ENCODE data around the gene ARHGEF1. TPM values are rescaled to one million over a fixed set of nuclear protein-coding genes. Genes with fewer than 3 reads are reported as not detected.
A peak's percentile ranks its signal among the peaks of the same experiment; 100 is the strongest.

Gene ARHGEF1
- total and polyA plus RNA-seq, 5 donors = 39.7 to 43.9 (median 41.1) TPM

GRCh38 chr19:41928221-41928683 is 45.3 kb downstream of the ARHGEF1 start, which contains the start of gene ERFL:
ERFL (minus strand) TSS chr19:41928449; CDS start chr19:41912919, 15,530 bp downstream.
- no peak for ATAC-seq
- Histone ChIP-seq H3K27me3 (ENCODE audit: control insufficient read depth, insufficient read depth) (no peaks in the 10 kb centered on the region), H3K4me3 (ENCODE audit: low read length) (peak within 1 kb of the TSS; percentile 57), H3K9me3 (ENCODE audit: control insufficient read depth, low read length) (no peaks in the 10 kb centered on the region), H3K27ac (ENCODE audit: low read length) (no peak within 1 kb of the TSS), H3K4me1 (ENCODE audit: control insufficient read depth, insufficient read depth, low read length) (peaks cover 2% of the 10 kb centered on the region)
- intact Hi-C loops (cut with DNase I) = no loop called here
- DNase-seq = peak in 1 of 3 donors; percentile 39
- under 1% methylated on average over 49 of the region's 49 CpGs for WGBS

GRCh38 chr19:41928754-41929535 is 46.0 kb downstream of the ARHGEF1 start:
- H3K4me1 ChIP-seq (ENCODE audit: control insufficient read depth, insufficient read depth, low read length) = peaks cover 2% of the 10 kb centered on the region
- DNase-seq (peak in 1 of 3 donors; percentile 37), ATAC-seq (no peak)
- H3K27ac ChIP-seq (ENCODE audit: low read length) = no peak overlapping the region
- WGBS = 3% methylated on average over 29 of the region's 29 CpGs
- peak overlapping the region; percentile 57 for H3K4me3 ChIP-seq (ENCODE audit: low read length)
- intact Hi-C loops (cut with DNase I) = no loop called here
- H3K9me3 ChIP-seq (ENCODE audit: control insufficient read depth, low read length) = no peaks in the 10 kb centered on the region
- H3K27me3 ChIP-seq (ENCODE audit: control insufficient read depth, insufficient read depth) = no peaks in the 10 kb centered on the region

- DNase-seq (peak in 1 of 3 donors; percentile 6), ATAC-seq (no peak)
- WGBS = 18% methylated on average over 14 of the region's 14 CpGs
- Histone ChIP-seq H3K4me3 (ENCODE audit: low read length) (no peak overlapping the region), H3K9me3 (ENCODE audit: control insufficient read depth, low read length) (no peaks in the 10 kb centered on the region), H3K4me1 (ENCODE audit: control insufficient read depth, insufficient read depth, low read length) (peaks cover 2% of the 10 kb centered on the region), H3K27me3 (ENCODE audit: control insufficient read depth, insufficient read depth) (no peaks in the 10 kb centered on the region), H3K27ac (ENCODE audit: low read length) (no peak overlapping the region)
- intact Hi-C loops (cut with DNase I) = loop anchor here in 1 of 4 donors (10.0 kb wide), 1 partner anchor 45 kb away; the partner anchor contains the start of gene ARHGEF1
These were observed 46.6 kb downstream of the ARHGEF1 start for GRCh38 chr19:41929536-41930071.

- Histone ChIP-seq H3K27ac (ENCODE audit: low read length) (no peak overlapping the region), H3K4me1 (ENCODE audit: control insufficient read depth, insufficient read depth, low read length) (peaks cover 2% of the 10 kb centered on the region), H3K4me3 (ENCODE audit: low read length) (no peak overlapping the region), H3K9me3 (ENCODE audit: control insufficient read depth, low read length) (no peaks in the 10 kb centered on the region), H3K27me3 (ENCODE audit: control insufficient read depth, insufficient read depth) (no peaks in the 10 kb centered on the region)
- ATAC-seq (no peak), DNase-seq (no peak)
- intact Hi-C loops (cut with DNase I) = loop anchor here in 1 of 4 donors (10.0 kb wide), 1 partner anchor 46 kb away; the partner anchor contains the start of gene ARHGEF1
- 9% methylated on average over 7 of the region's 7 CpGs for WGBS
These were observed 47.3 kb downstream of the ARHGEF1 start for GRCh38 chr19:41930322-41930722.

GRCh38 chr19:41930926-41931592 is 48.1 kb downstream of the ARHGEF1 start:
- 7% methylated on average over 17 of the region's 17 CpGs for WGBS
- Histone ChIP-seq H3K4me3 (ENCODE audit: low read length) (no peak overlapping the region), H3K4me1 (ENCODE audit: control insufficient read depth, insufficient read depth, low read length) (peaks cover 2% of the 10 kb centered on the region), H3K27ac (ENCODE audit: low read length) (no peak overlapping the region), H3K27me3 (ENCODE audit: control insufficient read depth, insufficient read depth) (no peaks in the 10 kb centered on the region), H3K9me3 (ENCODE audit: control insufficient read depth, low read length) (no peaks in the 10 kb centered on the region)
- ATAC-seq = no peak
- DNase-seq = peak in 1 of 3 donors; percentile 36
- intact Hi-C loops (cut with DNase I) = loop anchor here in 1 of 4 donors (10.0 kb wide), 1 partner anchor 46 kb away; the partner anchor contains the start of gene ARHGEF1

- H3K4me3 ChIP-seq (ENCODE audit: low read length) = no peak overlapping the region
- no peaks in the 10 kb centered on the region for H3K9me3 ChIP-seq (ENCODE audit: control insufficient read depth, low read length)
- no peaks in the 10 kb centered on the region for H3K27me3 ChIP-seq (ENCODE audit: control insufficient read depth, insufficient read depth)
- H3K27ac ChIP-seq (ENCODE audit: low read length) = no peak overlapping the region
- H3K4me1 ChIP-seq (ENCODE audit: control insufficient read depth, insufficient read depth, low read length) = peaks cover 2% of the 10 kb centered on the region
- intact Hi-C loops (cut with DNase I) = loop anchor here in 1 of 4 donors (10.0 kb wide), 1 partner anchor 47 kb away; the partner anchor contains the start of gene ARHGEF1
- DNase-seq = peak in 1 of 3 donors; percentile 38
- 22% methylated on average over 11 of the region's 11 CpGs for WGBS
- no peak for ATAC-seq
These were observed 49.3 kb downstream of the ARHGEF1 start for GRCh38 chr19:41932259-41932719.

GRCh38 chr19:41932720-41933332 is 49.8 kb downstream of the ARHGEF1 start:
- DNase-seq = peak in 1 of 3 donors; percentile 51
- H3K27ac ChIP-seq (ENCODE audit: low read length) = no peak overlapping the region
- intact Hi-C loops (cut with DNase I) = loop anchor here in 1 of 4 donors (10.0 kb wide), 1 partner anchor 48 kb away; the partner anchor contains the start of gene ARHGEF1
- H3K4me1 ChIP-seq (ENCODE audit: control insufficient read depth, insufficient read depth, low read length) = peaks cover 2% of the 10 kb centered on the region
- 20% methylated on average over 29 of the region's 29 CpGs for WGBS
- H3K27me3 ChIP-seq (ENCODE audit: control insufficient read depth, insufficient read depth) = no peaks in the 10 kb centered on the region
- no peaks in the 10 kb centered on the region for H3K9me3 ChIP-seq (ENCODE audit: control insufficient read depth, low read length)
- ATAC-seq = no peak
- no peak overlapping the region for H3K4me3 ChIP-seq (ENCODE audit: low read length)

GRCh38 chr19:41933693-41934426 is 50.9 kb downstream of the ARHGEF1 start:
- no peak for ATAC-seq
- WGBS = 62% methylated on average over 7 of the region's 7 CpGs
- DNase-seq = peak in 1 of 3 donors; percentile 18
- Histone ChIP-seq H3K27ac (ENCODE audit: low read length) (no peak overlapping the region), H3K4me3 (ENCODE audit: low read length) (no peak overlapping the region), H3K4me1 (ENCODE audit: control insufficient read depth, insufficient read depth, low read length) (peaks cover 2% of the 10 kb centered on the region), H3K27me3 (ENCODE audit: control insufficient read depth, insufficient read depth) (no peaks in the 10 kb centered on the region), H3K9me3 (ENCODE audit: control insufficient read depth, low read length) (no peaks in the 10 kb centered on the region)
- intact Hi-C loops (cut with DNase I) = loop anchor here in 1 of 4 donors (10.0 kb wide), 1 partner anchor 49 kb away; the partner anchor contains the start of gene ARHGEF1

- ATAC-seq (peak; percentile 57 to 63), DNase-seq (peak; percentile 59 to 81 (median 78))
- H3K9me3 ChIP-seq (ENCODE audit: control insufficient read depth, low read length) = no peaks in the 10 kb centered on the region
- H3K27ac ChIP-seq (ENCODE audit: low read length) = no peak overlapping the region
- H3K27me3 ChIP-seq (ENCODE audit: control insufficient read depth, insufficient read depth) = no peaks in the 10 kb centered on the region
- 21% methylated on average over 7 of the region's 7 CpGs for WGBS
- intact Hi-C loops (cut with DNase I) = loop anchor here in 2 of 4 donors (5.0 to 10.0 kb wide), 2 partner anchors 50 to 63 kb away; partner anchors contain the start of gene ARHGEF1 (in 1 of the 2)
- no peak overlapping the region for H3K4me3 ChIP-seq (ENCODE audit: low read length)
- no peaks in the 10 kb centered on the region for H3K4me1 ChIP-seq (ENCODE audit: control insufficient read depth, insufficient read depth, low read length)
These were observed 51.9 kb downstream of the ARHGEF1 start for GRCh38 chr19:41934849-41935374.
